ENCODE measurements around the gene FAM161A.

DNA sequence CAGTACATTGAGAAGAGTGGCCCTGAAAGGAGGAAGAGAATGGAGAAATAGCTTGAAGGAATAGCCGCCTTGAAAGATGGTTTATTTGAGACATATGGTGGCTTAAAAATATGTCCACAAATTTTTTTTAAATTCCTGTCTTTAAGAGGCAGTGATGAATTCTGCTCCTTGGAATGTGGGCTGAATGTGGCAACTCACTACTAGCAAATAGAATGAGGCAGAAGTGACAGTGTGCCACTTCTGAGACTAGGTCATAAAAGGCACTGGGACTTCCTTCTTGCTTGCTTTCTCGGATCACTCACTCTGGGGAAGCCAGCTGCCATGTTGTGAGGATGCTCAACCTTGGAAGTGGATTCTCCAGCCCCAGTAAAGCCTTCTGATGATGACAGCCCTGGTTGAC, 67.0 kb downstream of the FAM161A start:
- TF ChIP-seq, protein P1, sequence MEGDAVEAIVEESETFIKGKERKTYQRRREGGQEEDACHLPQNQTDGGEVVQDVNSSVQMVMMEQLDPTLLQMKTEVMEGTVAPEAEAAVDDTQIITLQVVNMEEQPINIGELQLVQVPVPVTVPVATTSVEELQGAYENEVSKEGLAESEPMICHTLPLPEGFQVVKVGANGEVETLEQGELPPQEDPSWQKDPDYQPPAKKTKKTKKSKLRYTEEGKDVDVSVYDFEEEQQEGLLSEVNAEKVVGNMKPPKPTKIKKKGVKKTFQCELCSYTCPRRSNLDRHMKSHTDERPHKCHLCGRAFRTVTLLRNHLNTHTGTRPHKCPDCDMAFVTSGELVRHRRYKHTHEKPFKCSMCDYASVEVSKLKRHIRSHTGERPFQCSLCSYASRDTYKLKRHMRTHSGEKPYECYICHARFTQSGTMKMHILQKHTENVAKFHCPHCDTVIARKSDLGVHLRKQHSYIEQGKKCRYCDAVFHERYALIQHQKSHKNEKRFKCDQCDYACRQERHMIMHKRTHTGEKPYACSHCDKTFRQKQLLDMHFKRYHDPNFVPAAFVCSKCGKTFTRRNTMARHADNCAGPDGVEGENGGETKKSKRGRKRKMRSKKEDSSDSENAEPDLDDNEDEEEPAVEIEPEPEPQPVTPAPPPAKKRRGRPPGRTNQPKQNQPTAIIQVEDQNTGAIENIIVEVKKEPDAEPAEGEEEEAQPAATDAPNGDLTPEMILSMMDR (IDR thresholded peaks at IDR 0.05) = no peak
- no peak for TF ChIP-seq POLR2A (IDR thresholded peaks at IDR 0.05)
